Mesenchymal stem cell (in vitro differentiated cells and primary cell): ENCODE measurements around the gene UPF1.

ENCODE experiments used
- DNase-seq: peaks from one replicate; pipeline ENCODE4 v3.0.0-alpha.2; 2013
- H2AFZ ChIP-seq: one replicate; pipeline ENCODE4 v1.6.1; 2013; ENCODE audit warnings: low read depth, mild to moderate bottlenecking, control low read depth, inconsistent platforms, low read length, moderate library complexity
- H2AK5ac ChIP-seq: 2 replicates; pipeline ENCODE4 v1.6.1; 2013; ENCODE audit warnings: low read length, moderate library complexity, mild to moderate bottlenecking, inconsistent platforms; ENCODE audit not compliant: severe bottlenecking
- H2BK120ac ChIP-seq: one replicate; pipeline ENCODE4 v1.6.1; 2013; ENCODE audit warnings: low read depth, mild to moderate bottlenecking, inconsistent platforms, low read length, moderate library complexity
- H2BK12ac ChIP-seq, 2 experiments: one replicate each; pipeline ENCODE4 v1.6.1; 2013; ENCODE audit warnings: inconsistent platforms in 2 of 2, low read length in 2 of 2, mild to moderate bottlenecking in 2 of 2, moderate library complexity in 2 of 2, control low read depth in 1 of 2
- H2BK15ac ChIP-seq: one replicate; pipeline ENCODE4 v1.6.1; 2013; ENCODE audit warnings: mild to moderate bottlenecking, low read depth, inconsistent platforms; ENCODE audit not compliant: poor library complexity, severe bottlenecking
- H2BK5ac ChIP-seq: 2 replicates; pipeline ENCODE4 v1.6.1; 2013; ENCODE audit warnings: low read depth, mild to moderate bottlenecking, low read length, control low read depth, inconsistent platforms; ENCODE audit not compliant: poor library complexity, severe bottlenecking
- H3K14ac ChIP-seq, 2 experiments: one replicate each; pipeline ENCODE4 v1.6.1; 2013; ENCODE audit warnings: inconsistent platforms in 2 of 2, low read length in 2 of 2, control low read depth in 1 of 2, mild to moderate bottlenecking in 1 of 2, moderate library complexity in 1 of 2
- H3K18ac ChIP-seq, 2 experiments: one replicate each; pipeline ENCODE4 v1.6.1; 2013; ENCODE audit warnings: inconsistent platforms in 2 of 2, low read length in 2 of 2, control low read depth in 1 of 2, low read depth in 1 of 2, mild to moderate bottlenecking in 1 of 2
- H3K23ac ChIP-seq, 2 experiments: one replicate each; pipeline ENCODE4 v1.6.1; 2013; ENCODE audit warnings: inconsistent platforms in 2 of 2, low read length in 2 of 2, mild to moderate bottlenecking in 2 of 2, moderate library complexity in 2 of 2, control low read depth in 1 of 2
- H3K27ac ChIP-seq: 2 replicates; pipeline ENCODE4 v1.5.1; 2013; ENCODE audit warnings: mild to moderate bottlenecking, moderate library complexity, low read length, control low read depth, inconsistent platforms; ENCODE audit not compliant: poor library complexity, severe bottlenecking
- H3K27me3 ChIP-seq, 2 experiments: 2 replicates each; pipeline versions ENCODE4 v1.6.1 to v1.7.0; 2013; ENCODE audit warnings: low read length in 2 of 2, mild to moderate bottlenecking in 2 of 2, moderate library complexity in 2 of 2, control low read depth in 1 of 2, inconsistent platforms in 1 of 2; ENCODE audit not compliant: control insufficient read depth in 1 of 2, insufficient read depth in 1 of 2
- H3K36me3 ChIP-seq, 2 experiments: 2 replicates each; pipeline versions ENCODE4 v1.6.1 to v1.7.0; 2013; ENCODE audit warnings: low read length in 2 of 2, control low read depth in 1 of 2, inconsistent platforms in 1 of 2, low read depth in 1 of 2, mild to moderate bottlenecking in 1 of 2; ENCODE audit not compliant: insufficient read depth in 2 of 2, control insufficient read depth in 1 of 2
- H3K4ac ChIP-seq, 2 experiments: one replicate each; pipeline ENCODE4 v1.6.1; 2013; ENCODE audit warnings: inconsistent platforms in 2 of 2, low read length in 2 of 2, mild to moderate bottlenecking in 2 of 2, moderate library complexity in 2 of 2, control low read depth in 1 of 2, low read depth in 1 of 2
- H3K4me1 ChIP-seq: 2 replicates; pipeline ENCODE4 v1.6.1; 2013; ENCODE audit warnings: low read depth, low read length, control low read depth; ENCODE audit not compliant: control insufficient read depth, insufficient read depth
- H3K4me2 ChIP-seq: 2 replicates; pipeline ENCODE4 v1.6.1; 2013; ENCODE audit warnings: low read length, mild to moderate bottlenecking, inconsistent platforms; ENCODE audit not compliant: poor library complexity, severe bottlenecking
- H3K4me3 ChIP-seq, 2 experiments: 2 replicates each; pipeline versions ENCODE4 v1.5.1 to v1.7.0; 2013; ENCODE audit warnings: low read length in 2 of 2, mild to moderate bottlenecking in 2 of 2, control low read depth in 1 of 2, low read depth in 1 of 2; ENCODE audit not compliant: insufficient read depth in 1 of 2
- H3K79me1 ChIP-seq: replicated peaks from 2 replicates; pipeline ENCODE4 v1.6.1; 2013; ENCODE audit warnings: mild to moderate bottlenecking, control low read depth, low read length, inconsistent platforms; ENCODE audit not compliant: poor library complexity, severe bottlenecking
- H3K9ac ChIP-seq: 2 replicates; pipeline ENCODE4 v1.7.0; 2013; ENCODE audit warnings: mild to moderate bottlenecking, low read length, moderate library complexity
- H3K9me3 ChIP-seq: 2 replicates; pipeline ENCODE4 v1.7.0; 2013; ENCODE audit warnings: mild to moderate bottlenecking, low read length; ENCODE audit not compliant: control insufficient read depth
- H4K8ac ChIP-seq: one replicate; pipeline ENCODE4 v1.6.1; 2013; ENCODE audit warnings: inconsistent platforms, mild to moderate bottlenecking, low read length, moderate library complexity
- H4K91ac ChIP-seq: one replicate; pipeline ENCODE4 v1.6.1; 2013; ENCODE audit warnings: mild to moderate bottlenecking, low read length, inconsistent platforms
- WGBS: methylation state at CpG from one replicate; pipeline ENCODE4 v1.1.7; 2013; ENCODE audit warnings: mixed read lengths; 5-methylcytosine and 5-hydroxymethylcytosine counted together

Gene UPF1

DNA sequence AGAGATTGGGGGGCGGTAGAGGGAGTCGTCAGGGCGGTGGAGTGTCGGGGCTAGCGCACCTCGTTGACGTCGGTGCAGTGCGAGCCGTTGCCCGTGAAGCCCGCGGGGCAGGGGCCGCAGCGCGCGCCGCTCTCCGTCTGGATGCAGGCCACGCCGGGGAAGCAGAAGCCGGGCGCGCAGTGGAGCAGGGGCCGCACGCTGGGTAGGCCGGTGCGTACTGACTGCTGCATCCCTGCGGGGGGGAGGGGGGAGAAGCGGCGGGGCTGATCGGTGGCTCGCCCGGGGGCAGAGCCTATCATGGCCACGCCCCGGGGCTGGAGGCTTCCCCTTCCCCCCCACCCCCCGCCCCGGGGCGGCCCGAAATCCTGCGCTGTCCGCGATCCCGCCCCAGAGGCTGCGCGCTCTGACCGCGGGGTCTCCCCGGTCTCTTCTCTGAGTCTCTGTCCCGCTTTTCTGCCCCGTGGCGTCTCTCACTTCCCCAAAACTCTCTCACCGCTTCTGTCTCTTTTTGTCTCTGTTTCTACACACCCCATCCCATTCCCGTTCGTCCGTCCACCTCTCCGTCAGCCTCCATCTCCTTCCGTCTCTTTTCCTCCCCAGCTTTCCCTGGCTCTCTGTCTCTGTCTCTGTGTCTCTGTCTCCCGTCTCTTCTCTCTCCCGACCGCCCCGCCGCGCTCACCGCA, 41.7 kb upstream of the UPF1 start:
- Histone ChIP-seq H3K36me3 (peaks cover 0 to 3% of the 10 kb centered on the region in 2 experiments), H2BK12ac (no peak overlapping the region), H3K4me1 (peaks cover 42% of the 10 kb centered on the region), H3K79me1 (no peaks in the 10 kb centered on the region), H2AFZ (no peak overlapping the region), H3K4me2 (peak overlapping the region; percentile 52), H4K91ac (no peak overlapping the region), H2BK15ac (no peak overlapping the region), H3K27me3 (peaks cover 73 to 92% of the 10 kb centered on the region in 2 experiments), H2BK120ac (no peak overlapping the region), H3K4me3 (peak overlapping the region in 1 of 2 experiments; percentile 68), H3K4ac (no peak overlapping the region), H3K23ac (no peak overlapping the region), H2BK5ac (no peak overlapping the region), H3K9ac (peak overlapping the region; percentile 43), H3K18ac (no peak overlapping the region), H3K27ac (no peak overlapping the region), H4K8ac (no peak overlapping the region), H2AK5ac (no peak overlapping the region), H3K9me3 (no peaks in the 10 kb centered on the region), H3K14ac (no peak overlapping the region)
- DNase-seq, result no peak
- 2% methylated on average over 45 of the region's 65 CpGs for WGBS

DNA sequence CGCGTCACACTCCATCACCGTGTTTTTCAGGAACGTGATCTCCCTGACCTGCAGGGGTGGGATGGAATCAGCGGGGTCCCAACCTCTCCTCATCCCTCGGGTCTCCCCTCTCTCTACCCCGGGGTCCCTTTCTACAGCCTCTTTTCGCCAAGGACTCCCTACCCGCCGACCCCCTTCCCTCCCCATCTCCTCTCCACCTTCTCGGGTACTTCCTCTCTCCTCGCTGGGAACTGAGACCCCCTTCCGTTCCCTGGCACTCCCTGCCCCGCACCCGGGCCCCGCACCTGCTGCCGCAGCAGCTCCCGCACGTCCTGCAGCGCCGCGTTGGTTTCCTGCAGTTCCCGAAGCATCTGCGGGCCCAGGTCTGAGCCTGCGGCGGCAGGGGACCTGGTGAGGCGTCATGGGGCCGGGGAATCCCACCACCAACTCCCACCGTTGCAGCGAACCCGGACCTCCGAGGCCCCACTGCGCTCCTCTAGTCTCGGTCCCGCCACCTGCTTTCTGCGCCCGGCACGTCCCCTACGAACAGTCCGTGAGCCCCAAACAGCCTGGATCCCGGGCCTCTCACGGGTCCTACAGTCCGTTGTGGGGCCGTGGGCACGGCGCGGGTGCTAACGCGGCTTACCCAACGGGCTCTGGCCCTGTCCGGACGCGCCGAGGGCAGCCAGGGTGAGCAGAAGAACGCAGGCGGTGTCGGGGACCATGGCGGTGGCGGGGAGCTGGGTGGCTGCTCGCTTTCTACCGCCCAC, 41.0 kb upstream of the UPF1 start, which contains the start of gene COMP:
Gene COMP (minus strand): TSS at position 740 of the 749 bp plus-strand sequence. CDS start 36 bp downstream, at position 704.
- Histone ChIP-seq H3K23ac (peak within 1 kb of the TSS in 1 of 2 experiments; percentile 68), H3K4ac (no peak within 1 kb of the TSS), H4K8ac (no peak within 1 kb of the TSS), H4K91ac (no peak within 1 kb of the TSS), H3K4me1 (peaks cover 39% of the 10 kb centered on the region), H3K9me3 (no peaks in the 10 kb centered on the region), H3K27me3 (peaks cover 73 to 92% of the 10 kb centered on the region in 2 experiments), H3K14ac (no peak within 1 kb of the TSS), H2BK120ac (no peak within 1 kb of the TSS), H2BK12ac (no peak within 1 kb of the TSS), H2BK15ac (no peak within 1 kb of the TSS), H2BK5ac (no peak within 1 kb of the TSS), H3K79me1 (no peaks in the 10 kb centered on the region), H3K27ac (no peak within 1 kb of the TSS), H3K36me3 (peaks cover 0 to 3% of the 10 kb centered on the region in 2 experiments), H3K4me2 (no peak within 1 kb of the TSS), H2AFZ (no peak within 1 kb of the TSS), H3K4me3 (peak within 1 kb of the TSS in 1 of 2 experiments; percentile 68), H2AK5ac (no peak within 1 kb of the TSS), H3K18ac (no peak within 1 kb of the TSS), H3K9ac (peak within 1 kb of the TSS; percentile 43)
- DNase-seq, result no peak
- 11% methylated on average over 45 of the region's 61 CpGs for WGBS

DNA sequence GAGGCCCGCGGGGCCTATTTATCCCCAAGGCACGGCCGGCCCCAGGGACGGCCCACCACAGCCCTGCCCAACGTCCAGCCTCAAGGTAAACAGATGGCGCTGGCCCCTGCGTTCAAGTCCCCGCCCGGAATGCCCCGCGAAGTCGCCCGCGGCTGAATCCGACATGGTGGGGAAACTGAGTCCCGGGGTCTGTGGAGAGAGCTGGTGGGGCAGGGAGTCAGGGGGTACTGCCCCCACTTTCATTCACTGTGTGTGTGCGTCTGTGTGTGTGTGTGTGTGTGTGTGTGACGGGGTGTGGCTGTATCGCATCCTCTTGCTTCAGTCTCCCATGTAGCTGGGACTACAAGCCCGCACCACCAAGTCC, 40.5 kb upstream of the UPF1 start:
- Histone ChIP-seq H2BK5ac (no peak overlapping the region), H3K27ac (no peak overlapping the region), H2AK5ac (no peak overlapping the region), H3K9ac (no peak overlapping the region), H4K91ac (no peak overlapping the region), H3K27me3 (peaks cover 69 to 92% of the 10 kb centered on the region in 2 experiments), H2AFZ (no peak overlapping the region), H2BK12ac (no peak overlapping the region), H4K8ac (no peak overlapping the region), H3K9me3 (no peaks in the 10 kb centered on the region), H3K23ac (no peak overlapping the region), H3K18ac (no peak overlapping the region), H2BK120ac (no peak overlapping the region), H3K4ac (no peak overlapping the region), H3K14ac (no peak overlapping the region), H3K4me3 (no peak overlapping the region), H3K36me3 (peaks cover 0 to 3% of the 10 kb centered on the region in 2 experiments), H3K4me1 (peaks cover 39% of the 10 kb centered on the region), H2BK15ac (no peak overlapping the region), H3K79me1 (no peaks in the 10 kb centered on the region), H3K4me2 (no peak overlapping the region)
- no peak for DNase-seq
- 33% methylated on average over 17 of the region's 21 CpGs for WGBS

DNA sequence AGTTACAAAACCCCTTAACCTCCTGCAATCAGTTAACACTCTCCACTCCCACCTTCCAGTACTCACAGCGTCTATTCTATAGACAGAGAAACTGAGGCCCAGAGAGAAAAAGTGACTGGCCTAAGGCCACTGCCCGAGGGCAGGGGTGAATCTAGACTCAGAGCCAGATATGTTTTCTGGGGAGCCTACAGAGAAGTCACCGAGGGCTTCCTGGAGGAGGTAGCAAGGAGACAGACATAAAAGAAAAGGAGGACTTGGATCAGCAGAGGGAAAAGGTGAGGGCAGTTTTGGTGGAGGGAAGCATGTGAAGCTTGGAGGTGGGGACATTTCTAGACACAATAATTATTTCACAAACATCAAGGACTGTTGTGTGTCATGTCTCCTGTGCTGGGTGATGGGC, 39.1 kb upstream of the UPF1 start:
- H3K9me3 ChIP-seq, result no peaks in the 10 kb centered on the region
- no peak overlapping the region for H3K4me3 ChIP-seq
- H3K27me3 ChIP-seq, result peaks cover 65 to 89% of the 10 kb centered on the region in 2 experiments
- no peak overlapping the region for H4K8ac ChIP-seq
- H3K4me1 ChIP-seq, result peaks cover 35% of the 10 kb centered on the region
- H2BK120ac ChIP-seq, result no peak overlapping the region
- no peak overlapping the region for H3K4me2 ChIP-seq
- no peak overlapping the region for H3K23ac ChIP-seq
- no peak overlapping the region for H2BK5ac ChIP-seq
- H2BK15ac ChIP-seq, result no peak overlapping the region
- H3K9ac ChIP-seq, result no peak overlapping the region
- DNase-seq, result no peak
- H3K14ac ChIP-seq, result no peak overlapping the region
- H4K91ac ChIP-seq, result no peak overlapping the region
- no peak overlapping the region for H2BK12ac ChIP-seq
- no peak overlapping the region for H3K18ac ChIP-seq
- H3K27ac ChIP-seq, result no peak overlapping the region
- no peak overlapping the region for H3K4ac ChIP-seq
- H2AK5ac ChIP-seq, result no peak overlapping the region
- H3K79me1 ChIP-seq, result no peaks in the 10 kb centered on the region
- 84% methylated on average over 3 of the region's 3 CpGs for WGBS
- H3K36me3 ChIP-seq, result no peaks in the 10 kb centered on the region
- H2AFZ ChIP-seq, result no peak overlapping the region
